Brain microvascular endothelial cell (primary cell): ENCODE measurements around the gene KRTAP4-7.
"Not testable (repeated sequence)": the region's sequence is repeated elsewhere in the genome, so short reads cannot be mapped to it uniquely, and the experiment has no call there.

Source experiments
- DNase-seq: peaks from one replicate; pipeline ENCODE4 v3.0.0-alpha.2; 2020
- H3K27ac ChIP-seq: fragments of 250-450 bp; sonication (Bioruptor Pico); 2 replicates; pipeline ENCODE4 v1.5.1; 2020; ENCODE audit warnings: mild to moderate bottlenecking, moderate library complexity
- H3K27me3 ChIP-seq: fragments of 250-450 bp; sonication (Bioruptor Pico); replicated peaks from 2 replicates; pipeline ENCODE4 v1.5.1; 2020; ENCODE audit warnings: mild to moderate bottlenecking
- H3K36me3 ChIP-seq: fragments of 250-450 bp; sonication (Bioruptor Pico); replicated peaks from 2 replicates; pipeline ENCODE4 v1.5.1; 2020; ENCODE audit warnings: mild to moderate bottlenecking
- H3K4me3 ChIP-seq: 2 replicates; pipeline ENCODE4 v1.5.1; 2011; ENCODE audit warnings: low read depth, mild to moderate bottlenecking, control low read depth, low read length, moderate library complexity
- in situ Hi-C: cut with HindIII; loops from 2 replicates; pipeline ENCODE4 v1.10.0; 2017; ENCODE audit warnings: low sequenced_read_pairs, low pct_ligation_motif_present
- TF ChIP-seq, protein P1 (sequence below): IDR thresholded peaks from 2 replicates; pipeline ENCODE4 v1.5.1; 2011; ENCODE audit warnings: low read depth, mild to moderate bottlenecking, moderate library complexity, low read length, control low read depth, inconsistent platforms; ENCODE audit errors: missing control alignments

Gene KRTAP4-7

DNA sequence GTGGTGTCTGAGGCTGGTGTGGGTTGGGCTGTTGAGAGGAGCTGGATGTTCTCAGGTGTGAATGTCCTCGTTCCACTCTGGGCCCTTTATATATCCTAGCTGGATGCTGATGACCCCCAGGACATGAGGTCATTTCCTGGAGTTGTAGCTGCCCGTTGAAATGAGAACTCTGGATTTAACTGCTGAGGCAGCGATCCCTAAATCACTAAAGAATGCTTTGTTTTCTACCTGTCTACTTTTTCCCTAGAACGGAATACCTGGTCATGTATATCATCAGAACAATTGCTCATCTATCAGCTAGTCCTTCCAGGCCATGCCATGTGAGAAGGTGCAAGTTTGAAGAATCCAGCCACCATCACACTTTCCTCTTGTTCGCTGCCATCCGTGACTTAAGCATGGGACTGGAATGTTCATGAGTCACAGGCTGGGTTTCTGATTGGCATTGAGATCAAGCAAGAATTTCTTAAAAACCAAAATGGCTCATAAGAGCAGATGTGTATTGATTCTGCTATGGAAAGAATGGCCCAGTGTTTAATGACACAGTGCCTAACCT lies 23.8 kb upstream of the KRTAP4-7 start, which contains the start of gene KRTAP2-3:
KRTAP2-3 (minus strand) TSS at position 63 of the 553 bp plus-strand sequence. CDS start 64 bp downstream, outside the sequence.
- in situ Hi-C loops: no loop called here
- Histone ChIP-seq H3K36me3 (no peaks in the 10 kb centered on the region), H3K4me3 (no peak within 1 kb of the TSS), H3K27me3 (no peaks in the 10 kb centered on the region), H3K27ac (peak within 1 kb of the TSS; percentile 89)
- TF ChIP-seq, protein P1, sequence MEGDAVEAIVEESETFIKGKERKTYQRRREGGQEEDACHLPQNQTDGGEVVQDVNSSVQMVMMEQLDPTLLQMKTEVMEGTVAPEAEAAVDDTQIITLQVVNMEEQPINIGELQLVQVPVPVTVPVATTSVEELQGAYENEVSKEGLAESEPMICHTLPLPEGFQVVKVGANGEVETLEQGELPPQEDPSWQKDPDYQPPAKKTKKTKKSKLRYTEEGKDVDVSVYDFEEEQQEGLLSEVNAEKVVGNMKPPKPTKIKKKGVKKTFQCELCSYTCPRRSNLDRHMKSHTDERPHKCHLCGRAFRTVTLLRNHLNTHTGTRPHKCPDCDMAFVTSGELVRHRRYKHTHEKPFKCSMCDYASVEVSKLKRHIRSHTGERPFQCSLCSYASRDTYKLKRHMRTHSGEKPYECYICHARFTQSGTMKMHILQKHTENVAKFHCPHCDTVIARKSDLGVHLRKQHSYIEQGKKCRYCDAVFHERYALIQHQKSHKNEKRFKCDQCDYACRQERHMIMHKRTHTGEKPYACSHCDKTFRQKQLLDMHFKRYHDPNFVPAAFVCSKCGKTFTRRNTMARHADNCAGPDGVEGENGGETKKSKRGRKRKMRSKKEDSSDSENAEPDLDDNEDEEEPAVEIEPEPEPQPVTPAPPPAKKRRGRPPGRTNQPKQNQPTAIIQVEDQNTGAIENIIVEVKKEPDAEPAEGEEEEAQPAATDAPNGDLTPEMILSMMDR: no peak
- DNase-seq: peak; percentile 89

DNA sequence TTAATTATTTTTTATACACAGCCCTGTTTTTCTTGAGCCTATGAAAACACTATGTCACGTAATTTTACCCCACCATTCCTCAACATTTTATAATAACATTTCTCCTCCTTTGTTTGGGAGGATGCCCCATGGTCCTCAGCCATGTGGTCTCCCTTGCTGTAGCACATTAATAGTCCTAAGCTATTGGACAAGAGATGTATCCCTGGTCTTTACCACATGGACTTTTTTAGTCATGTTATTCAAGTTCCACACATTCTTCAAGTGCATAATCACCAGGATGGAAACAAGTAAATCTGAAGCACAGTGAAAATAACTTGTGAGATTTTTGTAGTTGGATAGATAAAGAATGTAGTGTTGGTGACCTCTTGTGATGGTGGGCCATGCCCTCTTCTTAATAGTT lies 22.0 kb upstream of the KRTAP4-7 start:
- peak; percentile 75 for DNase-seq

DNA sequence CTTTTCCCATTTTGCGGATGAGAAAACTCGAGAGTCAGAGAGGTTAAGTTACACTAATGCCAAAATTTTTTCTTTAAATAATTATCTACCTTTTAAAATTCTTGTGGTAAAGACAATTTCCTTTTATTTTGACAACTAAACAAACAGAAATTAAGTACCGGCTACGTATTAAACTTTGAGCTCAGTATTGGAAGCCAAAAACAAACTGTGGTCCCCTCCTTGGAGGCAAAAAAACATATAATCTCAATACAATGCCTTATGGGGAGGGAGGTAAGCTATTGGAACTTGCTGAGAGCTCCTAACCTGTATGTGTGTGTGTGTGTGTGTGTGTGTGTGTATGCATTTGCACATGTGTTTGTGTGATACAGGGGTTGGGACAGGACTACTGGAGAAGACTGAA lies 20.5 kb upstream of the KRTAP4-7 start:
- TF ChIP-seq, protein P1: no peak
- H3K27me3 ChIP-seq: no peaks in the 10 kb centered on the region
- in situ Hi-C loops: no loop called here
- H3K4me3 ChIP-seq: no peak overlapping the region
- no peaks in the 10 kb centered on the region for H3K36me3 ChIP-seq
- no peak for DNase-seq
- no peak overlapping the region for H3K27ac ChIP-seq

More for the DNA sequence above, 22.0 kb upstream of the KRTAP4-7 start:
- Histone ChIP-seq H3K27me3 (no peaks in the 10 kb centered on the region), H3K36me3 (no peaks in the 10 kb centered on the region), H3K27ac (peak overlapping the region; percentile 89), H3K4me3 (no peak overlapping the region)
- TF ChIP-seq, protein P1: no peak
- in situ Hi-C loops: no loop called here

- in situ Hi-C loops: no loop called here
- TF ChIP-seq, protein P1: no peak
- Histone ChIP-seq H3K27me3 (no peaks in the 10 kb centered on the region), H3K36me3 (no peaks in the 10 kb centered on the region), H3K27ac (no peak overlapping the region), H3K4me3 (no peak overlapping the region)
- no peak for DNase-seq
Measured at GRCh38 chr17:41064301-41064700, 19.6 kb upstream of the KRTAP4-7 start.

GRCh38 chr17:41065016-41065689 lies 18.8 kb upstream of the KRTAP4-7 start:
- in situ Hi-C loops, H3K4me3 ChIP-seq, H3K27ac ChIP-seq, H3K27me3 ChIP-seq, H3K36me3 ChIP-seq, DNase-seq: not testable (repeated sequence)

- in situ Hi-C loops: no loop called here
- Histone ChIP-seq H3K4me3 (no peak within 1 kb of the TSS), H3K27me3 (no peaks in the 10 kb centered on the region), H3K36me3 (no peaks in the 10 kb centered on the region), H3K27ac (peak within 1 kb of the TSS; percentile 57)
- peak; percentile 94 for DNase-seq
- TF ChIP-seq, protein P1: no peak
Measured at GRCh38 chr17:41065829-41066624, 17.9 kb upstream of the KRTAP4-7 start, which contains the start of gene KRTAP2-4. Gene KRTAP2-4 (minus strand): TSS chr17:41065879. CDS start chr17:41065845, 34 bp downstream.
